Measurements from ENCODE around the gene CEBPG. TPM values are rescaled to one million over a fixed set of nuclear protein-coding genes. Genes with fewer than 3 reads are reported as not detected.

CEBPG gene
- total and polyA plus RNA-seq, 11 donors = 11.8 to 30.7 (median 14.7) TPM

DNA sequence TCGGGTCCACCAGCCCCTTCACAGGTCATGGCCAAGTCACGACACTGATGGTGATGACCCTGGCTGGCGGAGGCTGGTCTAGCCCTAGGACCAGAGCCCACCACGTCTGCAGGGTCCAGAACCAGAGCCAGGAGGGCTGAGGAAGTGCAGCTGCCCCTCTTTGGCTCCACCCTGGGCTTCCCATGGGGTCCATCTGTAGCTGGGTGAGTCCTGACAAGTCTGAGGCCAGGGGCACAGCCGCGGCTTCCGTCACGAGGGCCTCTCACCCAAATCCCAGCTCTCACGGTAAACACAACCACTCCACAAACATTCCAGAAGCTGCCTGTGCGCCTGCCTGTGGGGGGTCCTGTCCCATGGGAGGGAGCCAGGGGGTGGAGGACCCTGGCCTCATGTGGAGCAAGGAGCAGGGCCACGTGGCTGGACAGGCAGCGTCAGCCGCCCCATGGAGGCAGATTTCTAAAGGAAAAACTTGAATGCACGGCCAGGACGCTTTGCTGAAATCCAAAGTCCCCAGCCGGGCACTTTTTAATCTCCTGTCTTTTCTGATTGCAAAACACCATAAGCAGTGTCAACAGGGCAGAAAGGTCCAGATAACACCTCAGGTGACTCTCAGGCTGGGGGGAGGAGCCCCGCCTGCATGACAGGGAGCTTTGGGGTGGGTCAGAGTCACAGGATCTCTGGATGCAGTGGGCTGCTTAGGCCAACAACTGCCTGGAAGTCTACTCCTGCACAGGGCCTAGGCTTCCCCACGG, 29.9 kb downstream of the CEBPG start:
- H3K4me1 ChIP-seq = peaks cover 0 to 13% (median 0%) of the 10 kb centered on the region in 12 donors
- intact Hi-C loops (cut with DNase I) = loop anchor here in 9 of 10 donors (5.0 to 10.0 kb wide), 5 partner anchors 49 to 259 kb away; partner anchors contain the start of gene CEBPA (in 7 of the 9)
- H3K36me3 ChIP-seq = no peaks in the 10 kb centered on the region
- H3K4me3 ChIP-seq = no peak overlapping the region
- TF ChIP-seq, protein P1, sequence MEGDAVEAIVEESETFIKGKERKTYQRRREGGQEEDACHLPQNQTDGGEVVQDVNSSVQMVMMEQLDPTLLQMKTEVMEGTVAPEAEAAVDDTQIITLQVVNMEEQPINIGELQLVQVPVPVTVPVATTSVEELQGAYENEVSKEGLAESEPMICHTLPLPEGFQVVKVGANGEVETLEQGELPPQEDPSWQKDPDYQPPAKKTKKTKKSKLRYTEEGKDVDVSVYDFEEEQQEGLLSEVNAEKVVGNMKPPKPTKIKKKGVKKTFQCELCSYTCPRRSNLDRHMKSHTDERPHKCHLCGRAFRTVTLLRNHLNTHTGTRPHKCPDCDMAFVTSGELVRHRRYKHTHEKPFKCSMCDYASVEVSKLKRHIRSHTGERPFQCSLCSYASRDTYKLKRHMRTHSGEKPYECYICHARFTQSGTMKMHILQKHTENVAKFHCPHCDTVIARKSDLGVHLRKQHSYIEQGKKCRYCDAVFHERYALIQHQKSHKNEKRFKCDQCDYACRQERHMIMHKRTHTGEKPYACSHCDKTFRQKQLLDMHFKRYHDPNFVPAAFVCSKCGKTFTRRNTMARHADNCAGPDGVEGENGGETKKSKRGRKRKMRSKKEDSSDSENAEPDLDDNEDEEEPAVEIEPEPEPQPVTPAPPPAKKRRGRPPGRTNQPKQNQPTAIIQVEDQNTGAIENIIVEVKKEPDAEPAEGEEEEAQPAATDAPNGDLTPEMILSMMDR (IDR thresholded peaks at IDR 0.05) = no peak
- TF ChIP-seq POLR2A (IDR thresholded peaks at IDR 0.05) = no peak
- no peaks in the 10 kb centered on the region for H3K9me3 ChIP-seq
- 78 to 88% (median 85%) methylated on average over 13 to 18 of the region's 18 CpGs for WGBS, 4 donors
- no peak for ATAC-seq
- H3K27me3 ChIP-seq = no peaks in the 10 kb centered on the region
- DNase-seq = peak in 2 of 5 donors; percentile 20 to 40
- no peak overlapping the region for H3K27ac ChIP-seq

DNA sequence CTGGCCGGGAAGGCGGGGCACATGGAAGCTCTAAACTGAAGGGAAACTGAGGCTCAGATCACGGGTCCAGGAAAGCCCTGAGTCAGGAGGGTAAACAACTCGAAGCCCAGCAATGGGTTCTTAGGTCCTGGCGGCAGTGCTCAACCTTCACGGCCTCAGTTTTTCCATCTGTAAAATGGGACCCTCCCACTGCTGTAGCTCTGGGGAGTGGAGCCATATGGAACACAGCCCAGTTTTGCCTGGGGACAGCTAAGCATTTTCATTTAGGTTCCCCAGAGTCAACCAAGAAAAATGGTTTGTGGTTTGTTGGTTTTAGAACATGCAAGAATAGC, 30.4 kb downstream of the CEBPG start:
- Histone ChIP-seq H3K4me3 (no peak overlapping the region), H3K4me1 (peaks cover 0 to 13% (median 0%) of the 10 kb centered on the region in 12 donors), H3K9me3 (no peaks in the 10 kb centered on the region), H3K27ac (no peak overlapping the region), H3K27me3 (no peaks in the 10 kb centered on the region), H3K36me3 (no peaks in the 10 kb centered on the region)
- intact Hi-C loops (cut with DNase I) = loop anchor here in 9 of 10 donors (5.0 to 10.0 kb wide), 5 partner anchors 49 to 259 kb away; partner anchors contain the start of gene CEBPA (in 7 of the 9)
- ATAC-seq (no peak), DNase-seq (no peak)
- WGBS, 4 donors = 80 to 94% (median 92%) methylated on average over 5 to 6 of the region's 6 CpGs
- TF ChIP-seq, protein P1 (IDR thresholded peaks at IDR 0.05) = no peak
- TF ChIP-seq POLR2A (IDR thresholded peaks at IDR 0.05) = no peak

DNA sequence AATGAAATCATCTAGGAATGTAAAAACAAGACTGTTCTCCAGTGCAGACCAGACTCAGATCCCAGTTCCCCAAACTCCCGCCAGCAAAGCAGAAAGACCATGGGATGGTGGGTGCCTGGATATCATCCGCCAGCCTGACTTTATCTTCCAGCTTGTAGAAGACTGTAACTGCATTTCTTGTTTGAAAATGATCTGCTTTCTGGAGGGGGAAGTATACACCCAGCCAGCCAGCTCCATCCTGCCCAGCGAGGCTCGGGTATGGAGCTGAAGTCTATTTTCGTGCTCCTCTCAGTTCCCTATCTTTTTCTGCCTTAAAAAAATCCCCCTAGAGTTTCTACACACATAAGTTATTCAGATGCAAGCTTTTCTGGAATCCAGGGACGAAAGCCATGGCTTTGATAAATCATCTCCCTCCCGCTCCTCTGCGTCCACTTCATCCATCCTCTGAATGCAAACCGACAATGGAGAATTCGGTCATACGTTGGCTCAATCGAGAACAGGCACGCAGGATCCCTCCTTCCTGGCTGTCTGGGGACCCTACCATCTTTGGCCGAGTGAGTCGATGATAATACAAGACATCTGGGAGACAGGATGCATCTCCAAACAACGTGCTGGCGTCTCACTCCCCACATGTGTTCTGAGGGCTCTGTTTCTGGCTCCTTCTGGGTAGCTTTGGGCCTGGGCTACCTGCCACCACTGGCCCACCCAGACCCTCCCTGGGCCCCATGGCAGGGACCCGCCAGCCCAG, 31.2 kb downstream of the CEBPG start:
- no peak overlapping the region for H3K27ac ChIP-seq
- peak in 1 of 5 donors; percentile 24 for DNase-seq

More for the DNA sequence above, 31.2 kb downstream of the CEBPG start:
- ATAC-seq = no peak
- peaks cover 0 to 13% (median 0%) of the 10 kb centered on the region in 12 donors for H3K4me1 ChIP-seq
- no peaks in the 10 kb centered on the region for H3K9me3 ChIP-seq
- H3K4me3 ChIP-seq = no peak overlapping the region
- H3K27me3 ChIP-seq = no peaks in the 10 kb centered on the region
- WGBS, 4 donors = 77 to 82% (median 81%) methylated on average over 17 to 18 of the region's 18 CpGs
- intact Hi-C loops (cut with DNase I) = loop anchor here in 9 of 10 donors (5.0 to 10.0 kb wide), 6 partner anchors 50 to 262 kb away; partner anchors contain the start of gene CEBPA (in 7 of the 9)
- TF ChIP-seq, protein P1 (IDR thresholded peaks at IDR 0.05) = no peak
- no peak for TF ChIP-seq POLR2A (IDR thresholded peaks at IDR 0.05)
- H3K36me3 ChIP-seq = peaks cover 0 to 2% (median 0%) of the 10 kb centered on the region in 9 donors

Measured in heart left ventricle (tissue), 16 donors.